DOHH2 (cell line): ENCODE results near the gene SIRT5.

Experiments used
- EZH2phosphoT487 ChIP-seq: fragments of 200-600 bp; sonication (generic); IDR thresholded peaks from 2 replicates; pipeline ENCODE4 v1.6.1; 2017; ENCODE audit warnings: borderline replicate concordance, mild to moderate bottlenecking, antibody characterized with exemption, low read length, moderate library complexity, mixed read lengths
- TF ChIP-seq, protein P1 (sequence below): fragments of 200-600 bp; sonication (generic); IDR thresholded peaks from one replicate; pipeline ENCODE4 v1.5.1; 2014; ENCODE audit warnings: antibody characterized with exemption, mild to moderate bottlenecking, low read depth, low read length; ENCODE audit not compliant: poor library complexity, severe bottlenecking

GRCh38 chr6:13553646-13554045 is 20.8 kb upstream of the SIRT5 start:
- TF ChIP-seq, protein P1, sequence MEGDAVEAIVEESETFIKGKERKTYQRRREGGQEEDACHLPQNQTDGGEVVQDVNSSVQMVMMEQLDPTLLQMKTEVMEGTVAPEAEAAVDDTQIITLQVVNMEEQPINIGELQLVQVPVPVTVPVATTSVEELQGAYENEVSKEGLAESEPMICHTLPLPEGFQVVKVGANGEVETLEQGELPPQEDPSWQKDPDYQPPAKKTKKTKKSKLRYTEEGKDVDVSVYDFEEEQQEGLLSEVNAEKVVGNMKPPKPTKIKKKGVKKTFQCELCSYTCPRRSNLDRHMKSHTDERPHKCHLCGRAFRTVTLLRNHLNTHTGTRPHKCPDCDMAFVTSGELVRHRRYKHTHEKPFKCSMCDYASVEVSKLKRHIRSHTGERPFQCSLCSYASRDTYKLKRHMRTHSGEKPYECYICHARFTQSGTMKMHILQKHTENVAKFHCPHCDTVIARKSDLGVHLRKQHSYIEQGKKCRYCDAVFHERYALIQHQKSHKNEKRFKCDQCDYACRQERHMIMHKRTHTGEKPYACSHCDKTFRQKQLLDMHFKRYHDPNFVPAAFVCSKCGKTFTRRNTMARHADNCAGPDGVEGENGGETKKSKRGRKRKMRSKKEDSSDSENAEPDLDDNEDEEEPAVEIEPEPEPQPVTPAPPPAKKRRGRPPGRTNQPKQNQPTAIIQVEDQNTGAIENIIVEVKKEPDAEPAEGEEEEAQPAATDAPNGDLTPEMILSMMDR, result no peak
- TF ChIP-seq EZH2phosphoT487, result no peak
